ENCODE data around the gene PTK7.

DNA sequence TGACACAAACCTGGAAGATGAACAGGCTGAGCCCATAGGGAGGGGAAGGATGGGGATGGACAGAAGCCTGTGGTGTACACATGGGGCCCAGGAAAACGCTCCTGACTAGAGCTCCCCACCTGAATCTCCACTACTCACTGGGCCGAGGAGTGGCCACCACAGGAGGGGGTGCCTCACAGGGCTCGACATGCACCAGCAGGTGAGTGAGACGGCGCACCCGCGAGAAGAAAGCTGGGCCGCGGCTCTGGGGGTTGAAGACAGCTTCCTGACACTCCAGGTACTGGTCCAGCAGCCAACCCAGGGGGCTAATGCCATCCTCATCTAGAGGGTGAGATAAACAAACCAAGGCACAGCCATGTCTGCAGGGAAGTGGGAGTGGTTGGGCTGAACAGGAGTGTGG lies 32.8 kb upstream of the PTK7 start:
- TF ChIP-seq POLR2A (IDR thresholded peaks at IDR 0.05; ENCODE audit: borderline replicate concordance, extremely low read depth, insufficient read depth, insufficient read length) (no peak), RAD21 (IDR thresholded peaks at IDR 0.05; ENCODE audit: low read depth) (no peak), POLR2AphosphoS5 (IDR thresholded peaks at IDR 0.05; ENCODE audit: low read depth, low read length) (no peak)
- TF ChIP-seq, protein P1, sequence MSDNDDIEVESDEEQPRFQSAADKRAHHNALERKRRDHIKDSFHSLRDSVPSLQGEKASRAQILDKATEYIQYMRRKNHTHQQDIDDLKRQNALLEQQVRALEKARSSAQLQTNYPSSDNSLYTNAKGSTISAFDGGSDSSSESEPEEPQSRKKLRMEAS (IDR thresholded peaks at IDR 0.05), result no peak
- TF ChIP-seq, protein P2, sequence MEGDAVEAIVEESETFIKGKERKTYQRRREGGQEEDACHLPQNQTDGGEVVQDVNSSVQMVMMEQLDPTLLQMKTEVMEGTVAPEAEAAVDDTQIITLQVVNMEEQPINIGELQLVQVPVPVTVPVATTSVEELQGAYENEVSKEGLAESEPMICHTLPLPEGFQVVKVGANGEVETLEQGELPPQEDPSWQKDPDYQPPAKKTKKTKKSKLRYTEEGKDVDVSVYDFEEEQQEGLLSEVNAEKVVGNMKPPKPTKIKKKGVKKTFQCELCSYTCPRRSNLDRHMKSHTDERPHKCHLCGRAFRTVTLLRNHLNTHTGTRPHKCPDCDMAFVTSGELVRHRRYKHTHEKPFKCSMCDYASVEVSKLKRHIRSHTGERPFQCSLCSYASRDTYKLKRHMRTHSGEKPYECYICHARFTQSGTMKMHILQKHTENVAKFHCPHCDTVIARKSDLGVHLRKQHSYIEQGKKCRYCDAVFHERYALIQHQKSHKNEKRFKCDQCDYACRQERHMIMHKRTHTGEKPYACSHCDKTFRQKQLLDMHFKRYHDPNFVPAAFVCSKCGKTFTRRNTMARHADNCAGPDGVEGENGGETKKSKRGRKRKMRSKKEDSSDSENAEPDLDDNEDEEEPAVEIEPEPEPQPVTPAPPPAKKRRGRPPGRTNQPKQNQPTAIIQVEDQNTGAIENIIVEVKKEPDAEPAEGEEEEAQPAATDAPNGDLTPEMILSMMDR (IDR thresholded peaks at IDR 0.05 in 2 of 3, conservative IDR thresholded peaks at IDR 0.05 in 1 of 3; ENCODE audit: borderline replicate concordance in 1 of 3, insufficient read depth in 1 of 3, low read depth in 2 of 3, low read length in 2 of 3), result no peak
